GM12878 (cell line): Measurements from ENCODE around the gene PIPOX. TPM values are rescaled to one million over a fixed set of nuclear protein-coding genes. Genes with fewer than 3 reads are reported as not detected.

Source experiments
- ATAC-seq: fragments of 200-7000 bp; cut with Tn5 transposase; 3 replicates; pipeline ENCODE4 v1.9.1; 2020; ENCODE audit warnings: mild to moderate bottlenecking, moderate library complexity
- BruUV-seq: library from RNA; stranded (reverse); fragments of 400-500 nt; replicated peaks from 2 replicates; lab custom pipeline; 2021; lab: Mats Ljungman, UMichigan
- CTCF ChIA-PET: fragments of 300-600 bp; sonication (Branson Sonifier 250); formaldehyde crosslinking; extraction: SDS; loops from one replicate; lab custom pipeline; 2021; ENCODE audit warnings: inconsistent platforms; lab: Yijun Ruan, JAX
- POLR2A ChIA-PET: fragments of 350-600 bp; formaldehyde crosslinking; extraction: SDS; loops from one replicate; lab custom pipeline; 2021; ENCODE audit warnings: inconsistent platforms; lab: Charles Lee
- RAD21 ChIA-PET: fragments of 300-600 bp; sonication (Branson Sonifier 250); formaldehyde crosslinking; loops from one replicate; lab custom pipeline; 2023; ENCODE audit warnings: antibody characterized with exemption; ENCODE audit not compliant: unreplicated experiment; lab: Charles Lee
- SMC1A ChIA-PET: fragments of 300-600 bp; sonication (Branson Sonifier 250); formaldehyde crosslinking; loops from one replicate; lab custom pipeline; 2023; ENCODE audit not compliant: unreplicated experiment, uncharacterized antibody; lab: Charles Lee
- DNase-seq: peaks from one replicate; pipeline ENCODE4 v3.0.0-alpha.2; 2011; ENCODE audit warnings: low read depth, low spot score
- FAIRE-seq: peaks from 3 replicates; lab custom pipeline; 2011; peaks lifted over from hg19 to GRCh38; lab: Jason Lieb, UNC
- H2AFZ ChIP-seq: 2 replicates; pipeline ENCODE4 v1.6.0; 2011; ENCODE audit warnings: low read depth, low read length, control low read depth; ENCODE audit not compliant: control insufficient read depth
- H3K27ac ChIP-seq: 2 replicates; pipeline ENCODE4 v1.5.1; 2011; ENCODE audit warnings: control low read depth; ENCODE audit not compliant: control insufficient read depth, insufficient read depth
- H3K27me3 ChIP-seq, 2 experiments: replicated peaks in 1 of 2; 2 replicates each; pipeline versions ENCODE4 v1.6.0 to v1.6.1; 2011; ENCODE audit warnings: low read length in 1 of 2; ENCODE audit not compliant: control insufficient read depth in 2 of 2, insufficient read depth in 2 of 2
- H3K36me3 ChIP-seq, 2 experiments: 2 replicates each; pipeline ENCODE4 v1.5.1; 2011; ENCODE audit warnings: low read length in 1 of 2; ENCODE audit not compliant: control insufficient read depth in 2 of 2, insufficient read depth in 2 of 2
- H3K4me1 ChIP-seq: 2 replicates; pipeline ENCODE4 v1.6.1; 2011; ENCODE audit warnings: mild to moderate bottlenecking, low read length, moderate library complexity, mixed read lengths; ENCODE audit not compliant: control insufficient read depth, insufficient read depth
- H3K4me2 ChIP-seq: 2 replicates; pipeline ENCODE4 v1.6.0; 2011; ENCODE audit warnings: control low read depth; ENCODE audit not compliant: control insufficient read depth, insufficient read depth
- H3K4me3 ChIP-seq: fragments of 200-600 bp; sonication (generic); 2 replicates; pipeline ENCODE4 v1.5.1; 2016
- H3K79me2 ChIP-seq: 2 replicates; pipeline ENCODE4 v1.6.0; 2011; ENCODE audit warnings: low read length; ENCODE audit not compliant: control insufficient read depth, insufficient read depth
- H3K9ac ChIP-seq: 2 replicates; pipeline ENCODE4 v1.8.0; 2011; ENCODE audit warnings: low read length, control low read depth, mixed read lengths; ENCODE audit not compliant: control insufficient read depth, insufficient read depth
- H3K9me3 ChIP-seq: replicated peaks from 3 replicates; pipeline ENCODE4 v1.5.1; 2011; ENCODE audit warnings: mild to moderate bottlenecking, low read length; ENCODE audit not compliant: control insufficient read depth, insufficient read depth
- H4K20me1 ChIP-seq: 2 replicates; pipeline ENCODE4 v1.6.0; 2011; ENCODE audit not compliant: control insufficient read depth, insufficient read depth
- ASH2L ChIP-seq: fragments of 300-600, 200-600 bp; sonication (generic); IDR thresholded peaks from 2 replicates; pipeline ENCODE4 v1.6.1; 2017; ENCODE audit warnings: low read depth, mild to moderate bottlenecking, borderline replicate concordance
- CHD1 ChIP-seq: IDR thresholded peaks from 2 replicates; pipeline ENCODE4 v1.6.1; 2012; ENCODE audit warnings: low read depth, low read length, improper control_type of control experiment
- PKNOX1 ChIP-seq: fragments of 450-650 bp; IDR thresholded peaks from 2 replicates; pipeline ENCODE4 v1.6.1; 2016; ENCODE audit warnings: mild to moderate bottlenecking
- SMAD1 ChIP-seq: fragments of 450-650 bp; IDR thresholded peaks from 2 replicates; pipeline ENCODE4 v1.6.1; 2018; ENCODE audit warnings: mild to moderate bottlenecking, low read depth; ENCODE audit not compliant: partially characterized antibody
- WGBS: methylation state at CpG from one replicate; pipeline ENCODE4 v1.1.6; 2016; ENCODE audit warnings: low lambda C conversion rate; ENCODE audit not compliant: insufficient replicate concordance, insufficient coverage; ENCODE audit errors: missing lambda C conversion rate; 5-methylcytosine and 5-hydroxymethylcytosine counted together
- in situ Hi-C: fragments of 300-500 bp; cut with MboI; formaldehyde crosslinking; loops from 9 replicates; pipeline ENCODE4 v1.14.3; 2018; ENCODE audit warnings: mixed read lengths
- intact Hi-C: fragments of 100-400 bp; cut with micrococcal nuclease; formaldehyde crosslinking; loops from one replicate; pipeline ENCODE4 v1.14.2; 2022; ENCODE audit not compliant: unreplicated experiment
- polyA plus RNA-seq, 11 experiments: library from polyadenylated mRNA; depleted of rRNA in 4 of 11; unstranded in 6 of 11; stranded (reverse) in 5 of 11; fragments of >200 nt; fragmentation: Nextera tagmentation in 4 of 11; fragmentation: Illumina TruSeq in 1 of 11; extraction: Ambion mirVana in 4 of 11; extraction: Trizol in 1 of 11; gene quantifications; 1 replicate in 1 of 11; 2 replicates in 10 of 11; pipeline versions ENCODE4 v1.2.1 to v1.2.3, GENCODE V29; 2011 to 2016; ENCODE audit warnings: inconsistent platforms in 2 of 11, missing spikeins in 2 of 11, low read depth in 1 of 11
- total RNA-seq, 4 experiments: library from RNA; depleted of rRNA in 3 of 4; stranded (reverse); fragments of >200 nt in 3 of 4; fragmentation: Illumina TruSeq in 1 of 4; extraction: Trizol in 1 of 4; gene quantifications; 2 replicates each; pipeline versions ENCODE4 v1.2.1 to v1.2.3, GENCODE V29; 2013 to 2021

The PIPOX gene
- total and polyA plus RNA-seq, 10 of the 15 experiments (the other 5 are each of a cell fraction or from before 2014, with no cell fraction given): 0.22 to 1.4 (median 0.56) TPM; not detected in 1

DNA sequence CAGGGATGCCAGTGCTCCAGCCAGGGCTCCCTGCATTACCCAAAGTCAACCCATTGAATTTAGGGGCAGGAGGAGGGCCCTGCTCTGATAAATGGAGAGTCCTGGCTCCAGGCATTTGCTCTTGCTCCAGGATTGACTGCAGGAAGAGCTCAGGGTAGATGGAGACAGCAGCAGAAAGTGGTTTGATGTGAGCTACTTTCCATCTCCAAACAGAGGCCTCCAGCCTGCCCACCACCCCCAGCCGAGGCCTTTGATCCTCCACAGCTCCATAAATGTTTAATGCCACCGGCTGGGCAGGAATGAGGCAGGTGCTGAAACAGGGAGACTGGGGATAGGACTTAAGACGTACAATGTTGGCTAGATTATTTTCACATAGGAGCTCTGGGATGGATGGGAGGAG lies 32.8 kb upstream of the PIPOX start:
- ChIA-PET SMC1A (no interaction called here), CTCF (interaction anchor here (2.3 kb wide), 1 partner anchor 45 kb away, joined by 14 read pairs; no protein-coding TSS in a partner anchor), RAD21 (interaction anchor here (0.6 kb wide), 1 partner anchor 367 kb away, joined by 3 read pairs; no protein-coding TSS in a partner anchor), POLR2A (no interaction called here)
- no peak for TF ChIP-seq SMAD1
- intact Hi-C loops: no loop called here
- no TSS peak for BruUV-seq
- in situ Hi-C loops: no loop called here
- FAIRE-seq: no peak
- H3K4me3 ChIP-seq: no peak overlapping the region
- H3K79me2 ChIP-seq: no peaks in the 10 kb centered on the region
- peaks cover 0 to 3% of the 10 kb centered on the region in 2 experiments; a peak in 3 of 4 replicates for H3K27me3 ChIP-seq
- no peak overlapping the region for H2AFZ ChIP-seq
- H3K27ac ChIP-seq: no peak overlapping the region
- no peak for DNase-seq
- no peak overlapping the region for H3K9ac ChIP-seq
- no peak for ATAC-seq
- no peaks in the 10 kb centered on the region for H3K9me3 ChIP-seq
- no peaks in the 10 kb centered on the region for H3K36me3 ChIP-seq
- H3K4me1 ChIP-seq: no peaks in the 10 kb centered on the region
- 0% methylated on average over 3 of the region's 3 CpGs for WGBS
- H4K20me1 ChIP-seq: no peaks in the 10 kb centered on the region
- H3K4me2 ChIP-seq: no peak overlapping the region

GRCh38 chr17:29010586-29010985 lies 32.4 kb upstream of the PIPOX start:
- ChIA-PET CTCF (interaction anchor here (2.3 kb wide), 1 partner anchor 46 kb away, joined by 14 read pairs; no protein-coding TSS in a partner anchor), SMC1A (no interaction called here), POLR2A (no interaction called here), RAD21 (interaction anchor here (0.6 kb wide), 1 partner anchor 367 kb away, joined by 3 read pairs; no protein-coding TSS in a partner anchor)
- no peak for ATAC-seq
- WGBS: 31% methylated on average over 7 of the region's 7 CpGs
- DNase-seq: no peak
- no peak overlapping the region for H3K4me3 ChIP-seq
- H3K27me3 ChIP-seq: peaks cover 0 to 2% of the 10 kb centered on the region in 2 experiments; a peak in 3 of 4 replicates
- no peaks in the 10 kb centered on the region for H3K79me2 ChIP-seq
- FAIRE-seq: no peak
- H3K4me1 ChIP-seq: no peaks in the 10 kb centered on the region
- no peak overlapping the region for H2AFZ ChIP-seq
- H3K9ac ChIP-seq: no peak overlapping the region
- no TSS peak for BruUV-seq
- intact Hi-C loops (no loop called here), in situ Hi-C loops (no loop called here)
- H3K36me3 ChIP-seq: no peaks in the 10 kb centered on the region
- no peak overlapping the region for H3K4me2 ChIP-seq
- no peaks in the 10 kb centered on the region for H4K20me1 ChIP-seq
- TF ChIP-seq CHD1: no peak
- TF ChIP-seq PKNOX1: no peak
- TF ChIP-seq ASH2L: no peak
- H3K9me3 ChIP-seq: no peaks in the 10 kb centered on the region
- no peak overlapping the region for H3K27ac ChIP-seq
